Esophagus muscularis mucosa (tissue), 3 donors: ENCODE data around the gene MLC1.

ENCODE experiments used
- POLR2A ChIP-seq: fragments of 450-650 bp; IDR thresholded peaks from one replicate; pipeline ENCODE4 v1.6.1; 2017; ENCODE audit warnings: antibody characterized with exemption, moderate library complexity, mild to moderate bottlenecking, low read depth
- TF ChIP-seq, protein P1 (sequence below), 3 experiments: fragments of 200-600 bp in 2 of 3; fragments of 450-650 bp in 1 of 3; sonication (generic) in 2 of 3; IDR thresholded peaks; one replicate each; pipeline ENCODE4 v1.5.1; 2017 to 2019; ENCODE audit warnings: antibody characterized with exemption in 3 of 3, mild to moderate bottlenecking in 2 of 3, moderate library complexity in 1 of 3

DNA sequence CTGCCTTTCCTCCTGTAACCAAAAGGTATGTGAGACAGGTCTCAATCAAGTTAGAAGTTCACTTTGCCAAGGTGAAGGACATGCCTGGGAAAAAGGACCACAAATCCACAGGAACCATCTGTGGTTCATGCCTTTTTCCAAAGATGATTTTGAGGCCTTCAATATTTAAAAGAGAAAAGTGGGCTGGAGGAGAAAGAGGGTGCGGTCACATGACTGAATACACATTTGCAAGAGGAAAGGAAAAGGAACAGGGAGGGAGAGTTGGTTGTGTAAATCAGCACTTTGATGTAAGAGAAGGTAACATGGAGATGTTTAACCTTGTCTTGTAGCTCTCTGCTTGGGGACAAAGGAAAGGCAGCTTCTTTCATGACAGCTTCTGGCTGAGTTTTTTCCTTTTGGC is 25.8 kb upstream of the MLC1 start:
- TF ChIP-seq, protein P1, sequence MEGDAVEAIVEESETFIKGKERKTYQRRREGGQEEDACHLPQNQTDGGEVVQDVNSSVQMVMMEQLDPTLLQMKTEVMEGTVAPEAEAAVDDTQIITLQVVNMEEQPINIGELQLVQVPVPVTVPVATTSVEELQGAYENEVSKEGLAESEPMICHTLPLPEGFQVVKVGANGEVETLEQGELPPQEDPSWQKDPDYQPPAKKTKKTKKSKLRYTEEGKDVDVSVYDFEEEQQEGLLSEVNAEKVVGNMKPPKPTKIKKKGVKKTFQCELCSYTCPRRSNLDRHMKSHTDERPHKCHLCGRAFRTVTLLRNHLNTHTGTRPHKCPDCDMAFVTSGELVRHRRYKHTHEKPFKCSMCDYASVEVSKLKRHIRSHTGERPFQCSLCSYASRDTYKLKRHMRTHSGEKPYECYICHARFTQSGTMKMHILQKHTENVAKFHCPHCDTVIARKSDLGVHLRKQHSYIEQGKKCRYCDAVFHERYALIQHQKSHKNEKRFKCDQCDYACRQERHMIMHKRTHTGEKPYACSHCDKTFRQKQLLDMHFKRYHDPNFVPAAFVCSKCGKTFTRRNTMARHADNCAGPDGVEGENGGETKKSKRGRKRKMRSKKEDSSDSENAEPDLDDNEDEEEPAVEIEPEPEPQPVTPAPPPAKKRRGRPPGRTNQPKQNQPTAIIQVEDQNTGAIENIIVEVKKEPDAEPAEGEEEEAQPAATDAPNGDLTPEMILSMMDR (IDR thresholded peaks at IDR 0.05) = no peak
- TF ChIP-seq POLR2A = no peak
